PC-3 (cell line): Measurements from ENCODE around the gene MCEMP1. TPM values are rescaled to one million over a fixed set of nuclear protein-coding genes. Genes with fewer than 3 reads are reported as not detected.

ENCODE experiments used
- ATAC-seq: fragments of 200-7000 bp; cut with Tn5 transposase; 2 replicates; pipeline ENCODE4 v1.9.1; 2020; ENCODE audit warnings: mild to moderate bottlenecking, moderate library complexity
- BruUV-seq: library from RNA; stranded (reverse); fragments of 400-500 nt; replicated peaks from 2 replicates; lab custom pipeline; 2021; lab: Mats Ljungman, UMichigan
- CTCF ChIA-PET: fragments of 300-600 bp; sonication (Branson Sonifier 250); formaldehyde crosslinking; loops from one replicate; lab custom pipeline; 2022; ENCODE audit warnings: antibody characterized with exemption; lab: Charles Lee
- POLR2A ChIA-PET: fragments of 300-600 bp; sonication (Branson Sonifier 250); formaldehyde crosslinking; loops from one replicate; lab custom pipeline; 2022; ENCODE audit warnings: antibody characterized with exemption; ENCODE audit not compliant: unreplicated experiment; lab: Charles Lee
- DNase-seq: peaks from one replicate; pipeline ENCODE4 v3.0.0-alpha.2; 2015
- H2AFZ ChIP-seq: fragments of 300-600 bp; sonication (generic); 2 replicates; pipeline ENCODE4 v1.6.0; 2016; ENCODE audit warnings: antibody characterized with exemption, low read length
- H3F3A ChIP-seq: fragments of 300-600 bp; sonication (generic); one replicate; pipeline ENCODE4 v1.6.0; 2017; ENCODE audit warnings: antibody characterized with exemption, low read length, control low read depth, mild to moderate bottlenecking; ENCODE audit not compliant: unreplicated experiment
- H3K27ac ChIP-seq: fragments of 300-600 bp; sonication (generic); 2 replicates; pipeline ENCODE4 v1.5.1; 2016; ENCODE audit warnings: mild to moderate bottlenecking, low read length
- H3K27me3 ChIP-seq: fragments of 300-600 bp; sonication (generic); 2 replicates; pipeline ENCODE4 v1.6.1; 2016; ENCODE audit warnings: low read length, mixed read lengths
- H3K36me3 ChIP-seq: fragments of 300-600 bp; sonication (generic); 2 replicates; pipeline ENCODE4 v1.6.1; 2016; ENCODE audit warnings: low read depth, mixed run types, low read length, mixed read lengths
- H3K4me1 ChIP-seq: fragments of 300-600 bp; sonication (generic); 2 replicates; pipeline ENCODE4 v1.5.1; 2016; ENCODE audit warnings: low read length; ENCODE audit not compliant: insufficient read depth
- H3K4me2 ChIP-seq: fragments of 300-600 bp; sonication (generic); 2 replicates; pipeline ENCODE4 v1.6.0; 2016; ENCODE audit warnings: low read length
- H3K4me3 ChIP-seq: fragments of 300-600 bp; sonication (generic); 2 replicates; pipeline ENCODE4 v1.5.1; 2016; ENCODE audit warnings: mild to moderate bottlenecking, low read length, mixed read lengths
- H3K79me2 ChIP-seq: fragments of 300-600 bp; sonication (generic); 2 replicates; pipeline ENCODE4 v1.6.1; 2017; ENCODE audit warnings: low read length, mixed read lengths
- H3K9ac ChIP-seq: fragments of 300-600 bp; sonication (generic); 2 replicates; pipeline ENCODE4 v1.6.0; 2016; ENCODE audit warnings: mild to moderate bottlenecking, low read length
- H3K9me2 ChIP-seq: fragments of 300-600 bp; sonication (generic); replicated peaks from 2 replicates; pipeline ENCODE4 v1.6.1; 2016; ENCODE audit warnings: mixed run types, low read length, mixed read lengths
- H3K9me3 ChIP-seq: fragments of 300-600 bp; sonication (generic); 2 replicates; pipeline ENCODE4 v1.6.1; 2016; ENCODE audit warnings: low read length, mixed read lengths
- H4K20me1 ChIP-seq: fragments of 300-600 bp; sonication (generic); 2 replicates; pipeline ENCODE4 v1.6.1; 2016; ENCODE audit warnings: low read length, mixed read lengths
- CTCF ChIP-seq: fragments of 300-600 bp; sonication (generic); conservative IDR thresholded peaks from 2 replicates; pipeline ENCODE4 v1.5.1; 2017; ENCODE audit warnings: antibody characterized with exemption, low read depth, mild to moderate bottlenecking, low read length
- EZH2 ChIP-seq: fragments of 300-600 bp; sonication (generic); IDR thresholded peaks from one replicate; pipeline ENCODE4 v1.6.1; 2017; ENCODE audit warnings: antibody characterized with exemption, mild to moderate bottlenecking, low read length; ENCODE audit not compliant: unreplicated experiment
- EZH2phosphoT487 ChIP-seq: fragments of 300-600 bp; sonication (generic); IDR thresholded peaks from 2 replicates; pipeline ENCODE4 v1.6.1; 2018; ENCODE audit warnings: mild to moderate bottlenecking, antibody characterized with exemption, low read length, borderline replicate concordance
- intact Hi-C: fragments of 100-400 bp; cut with micrococcal nuclease; formaldehyde crosslinking; loops from 2 replicates; pipeline ENCODE4 v1.9.0; 2023
- total RNA-seq: library from RNA; depleted of rRNA; stranded (reverse); fragments of >200 nt; gene quantifications from 2 replicates; pipeline ENCODE4 v1.2.3, GENCODE V29; 2014

The MCEMP1 gene
- total RNA-seq, 1 experiment from 2014 or later, result not detected

GRCh38 chr19:7699003-7699402 is 22.1 kb downstream of the MCEMP1 start:
- Histone ChIP-seq H3K9me2 (no peaks in the 10 kb centered on the region), H3F3A (no peaks in the 10 kb centered on the region), H3K4me3 (no peak overlapping the region), H2AFZ (no peak overlapping the region), H3K4me1 (no peaks in the 10 kb centered on the region), H3K9me3 (no peaks in the 10 kb centered on the region), H3K27ac (no peak overlapping the region), H3K27me3 (peaks cover 33% of the 10 kb centered on the region), H3K9ac (no peak overlapping the region), H3K79me2 (no peaks in the 10 kb centered on the region), H4K20me1 (no peaks in the 10 kb centered on the region), H3K4me2 (no peak overlapping the region), H3K36me3 (no peaks in the 10 kb centered on the region)
- intact Hi-C loops, result no loop called here
- DNase-seq (no peak), ATAC-seq (0 out of 2 replicates have a peak, but pooled peaks have one; percentile 12)
- ChIA-PET POLR2A (no interaction called here), CTCF (interaction anchor here (0.6 to 1.1 kb wide), 3 partner anchors 18 to 313 kb away, joined by 3 to 5 read pairs (median 4); partner anchors contain the start of gene TRAPPC5)
- no TSS peak for BruUV-seq
- TF ChIP-seq CTCF (no peak), EZH2 (no peak), EZH2phosphoT487 (no peak)

GRCh38 chr19:7699417-7700401 is 22.8 kb downstream of the MCEMP1 start:
- TF ChIP-seq EZH2, result no peak
- TF ChIP-seq EZH2phosphoT487, result no peak
- TF ChIP-seq CTCF, result no peak
- intact Hi-C loops, result no loop called here
- H3K4me2 ChIP-seq, result no peak overlapping the region
- ATAC-seq, result no peak
- BruUV-seq, result no TSS peak
- no peaks in the 10 kb centered on the region for H3K79me2 ChIP-seq
- peaks cover 31% of the 10 kb centered on the region for H3K27me3 ChIP-seq
- no peak overlapping the region for H3K27ac ChIP-seq
- no peak overlapping the region for H3K9ac ChIP-seq
- H3K9me2 ChIP-seq, result no peaks in the 10 kb centered on the region
- no peaks in the 10 kb centered on the region for H3K4me1 ChIP-seq
- no peaks in the 10 kb centered on the region for H4K20me1 ChIP-seq
- H3K36me3 ChIP-seq, result no peaks in the 10 kb centered on the region
- peak; percentile 45 for DNase-seq
- no peak overlapping the region for H2AFZ ChIP-seq
- no peaks in the 10 kb centered on the region for H3K9me3 ChIP-seq
- no peak overlapping the region for H3K4me3 ChIP-seq
- H3F3A ChIP-seq, result no peaks in the 10 kb centered on the region
- ChIA-PET POLR2A (no interaction called here), CTCF (interaction anchor here (0.6 to 1.1 kb wide), 2 partner anchors 19 to 70 kb away, joined by 3 to 4 read pairs; partner anchors contain the start of gene TRAPPC5)
